CD4-positive, alpha-beta T cell treated with Interleukin-15 for 4 hours (primary cell): Measurements from ENCODE around the gene GRM7.

ENCODE experiments used
- DNase-seq: peaks from one replicate; pipeline ENCODE4 v3.0.0-alpha.2; 2020; ENCODE audit warnings: low spot score

The GRM7 gene

GRCh38 chr3:6971933-6972332 lies 111.0 kb downstream of the GRM7 start:
- DNase-seq = no peak

- no peak for DNase-seq
Measured at GRCh38 chr3:6985848-6986247, 124.9 kb downstream of the GRM7 start.

GRCh38 chr3:6989608-6990291 lies 128.8 kb downstream of the GRM7 start:
- no peak for DNase-seq

GRCh38 chr3:6994081-6994668 lies 133.3 kb downstream of the GRM7 start:
- no peak for DNase-seq

GRCh38 chr3:7000501-7000900 lies 139.6 kb downstream of the GRM7 start:
- no peak for DNase-seq

- no peak for DNase-seq
Measured at GRCh38 chr3:7001370-7001769, 140.5 kb downstream of the GRM7 start.

GRCh38 chr3:7015683-7016440 lies 154.9 kb downstream of the GRM7 start:
- no peak for DNase-seq

GRCh38 chr3:7025581-7026300 lies 164.8 kb downstream of the GRM7 start:
- no peak for DNase-seq

- DNase-seq = no peak
Measured at GRCh38 chr3:7029562-7029961, 168.6 kb downstream of the GRM7 start.

- DNase-seq = no peak
Measured at GRCh38 chr3:7038394-7038793, 177.5 kb downstream of the GRM7 start.

- no peak for DNase-seq
Measured at GRCh38 chr3:7062714-7063113, 201.8 kb downstream of the GRM7 start.

- DNase-seq = no peak
Measured at GRCh38 chr3:7070461-7070860, 209.5 kb downstream of the GRM7 start.

- no peak for DNase-seq
Measured at GRCh38 chr3:7074217-7074616, 213.3 kb downstream of the GRM7 start.

- no peak for DNase-seq
Measured at GRCh38 chr3:7075117-7075516, 214.2 kb downstream of the GRM7 start.

- no peak for DNase-seq
Measured at GRCh38 chr3:7075901-7076300, 215.0 kb downstream of the GRM7 start.

GRCh38 chr3:7082244-7082643 lies 221.3 kb downstream of the GRM7 start:
- DNase-seq = no peak

GRCh38 chr3:7086417-7086816 lies 225.5 kb downstream of the GRM7 start:
- no peak for DNase-seq

- no peak for DNase-seq
Measured at GRCh38 chr3:7095116-7095515, 234.2 kb downstream of the GRM7 start.

GRCh38 chr3:7100136-7100535 lies 239.2 kb downstream of the GRM7 start:
- DNase-seq = no peak

GRCh38 chr3:7106635-7107034 lies 245.7 kb downstream of the GRM7 start:
- DNase-seq = no peak

- DNase-seq = no peak
Measured at GRCh38 chr3:7112523-7113056, 251.7 kb downstream of the GRM7 start.

GRCh38 chr3:7144697-7145308 lies 283.9 kb downstream of the GRM7 start:
- no peak for DNase-seq
